H1 (cell line): Measurements from ENCODE around the gene IL1RAP. TPM values are rescaled to one million over a fixed set of nuclear protein-coding genes. Genes with fewer than 3 reads are reported as not detected.

Experiments used
- CTCF ChIA-PET: fragments of 300-600 bp; sonication (Branson Sonifier 250); formaldehyde crosslinking; loops from one replicate; lab custom pipeline; 2021; ENCODE audit not compliant: partially characterized antibody; lab: Charles Lee
- POLR2A ChIA-PET: fragments of 300-600 bp; sonication (Branson Sonifier 250); formaldehyde crosslinking; loops from one replicate; lab custom pipeline; 2021; ENCODE audit warnings: inconsistent platforms; ENCODE audit not compliant: partially characterized antibody; lab: Charles Lee
- DNase-seq, 2 experiments: peaks; one replicate each; pipeline versions ENCODE4 v3.0.0 to v3.0.0-alpha.2; 2010 to 2022; ENCODE audit warnings: low spot score in 2 of 2, low read depth in 1 of 2, mixed read lengths in 1 of 2
- FAIRE-seq: peaks from 2 replicates; lab custom pipeline; 2011; peaks lifted over from hg19 to GRCh38; lab: Jason Lieb, UNC
- H2AFZ ChIP-seq: 2 replicates; pipeline ENCODE4 v1.8.1; 2012; ENCODE audit warnings: low read length, inconsistent platforms
- H2AK5ac ChIP-seq: 2 replicates; pipeline ENCODE4 v1.6.1; 2013; ENCODE audit warnings: low read depth, low read length
- H2BK120ac ChIP-seq: replicated peaks from 2 replicates; pipeline ENCODE3; 2013; ENCODE audit warnings: low read depth, low read length, inconsistent platforms
- H2BK12ac ChIP-seq: 2 replicates; pipeline ENCODE4 v1.6.1; 2013; ENCODE audit warnings: low read depth, low read length
- H2BK15ac ChIP-seq: 2 replicates; pipeline ENCODE4 v1.6.1; 2013; ENCODE audit warnings: low read length
- H2BK20ac ChIP-seq: 2 replicates; pipeline ENCODE4 v1.6.1; 2013; ENCODE audit warnings: low read length
- H2BK5ac ChIP-seq: 2 replicates; pipeline ENCODE4 v1.6.1; 2013; ENCODE audit warnings: low read depth, low read length
- H3K14ac ChIP-seq: 2 replicates; pipeline ENCODE4 v1.6.1; 2013; ENCODE audit warnings: inconsistent platforms; ENCODE audit not compliant: insufficient read length
- H3K18ac ChIP-seq: 2 replicates; pipeline ENCODE4 v1.6.1; 2013; ENCODE audit warnings: low read length; ENCODE audit errors: extremely low read depth
- H3K23ac ChIP-seq: 2 replicates; pipeline ENCODE4 v1.6.1; 2013; ENCODE audit warnings: inconsistent platforms; ENCODE audit not compliant: insufficient read length
- H3K23me2 ChIP-seq: 2 replicates; pipeline ENCODE4 v1.6.1; 2013; ENCODE audit warnings: low read depth, low read length
- H3K27ac ChIP-seq: 2 replicates; pipeline ENCODE4 v1.6.1; 2011; ENCODE audit warnings: low read depth, low read length, inconsistent platforms
- H3K27me3 ChIP-seq, 4 experiments: replicated peaks in 1 of 4; 1 replicate in 1 of 4; 2 replicates in 3 of 4; pipeline versions ENCODE4 v1.6.1 to v1.8.1; 2011 to 2013; ENCODE audit warnings: low read length in 3 of 4, mild to moderate bottlenecking in 3 of 4, inconsistent platforms in 2 of 4, mixed read lengths in 2 of 4, moderate library complexity in 1 of 4; ENCODE audit not compliant: control insufficient read depth in 3 of 4, insufficient read depth in 3 of 4; ENCODE audit errors: extremely low read depth in 1 of 4
- H3K36me3 ChIP-seq, 4 experiments: 2 replicates each; pipeline versions ENCODE4 v1.6.1 to v1.8.1; 2011 to 2013; ENCODE audit warnings: mild to moderate bottlenecking in 4 of 4, low read length in 3 of 4, moderate library complexity in 2 of 4, control low read depth in 1 of 4, inconsistent platforms in 1 of 4; ENCODE audit not compliant: insufficient read depth in 4 of 4, control insufficient read depth in 2 of 4
- H3K4ac ChIP-seq: replicated peaks from 2 replicates; pipeline ENCODE3; 2013; ENCODE audit warnings: low read length, low read depth, mixed read lengths, inconsistent platforms; ENCODE audit not compliant: insufficient read length
- H3K4me1 ChIP-seq, 4 experiments: replicated peaks in 1 of 4; 1 replicate in 1 of 4; 2 replicates in 3 of 4; pipeline versions ENCODE4 v1.6.1 to v1.8.1; 2011 to 2013; ENCODE audit warnings: low read length in 3 of 4, inconsistent platforms in 2 of 4, mixed read lengths in 1 of 4; ENCODE audit not compliant: insufficient read depth in 4 of 4, control insufficient read depth in 3 of 4
- H3K4me2 ChIP-seq, 2 experiments: 2 replicates each; pipeline versions ENCODE4 v1.6.1 to v1.8.1; 2011 to 2013; ENCODE audit warnings: low read depth in 2 of 2, low read length in 2 of 2, control low read depth in 1 of 2, inconsistent platforms in 1 of 2, mild to moderate bottlenecking in 1 of 2; ENCODE audit not compliant: insufficient read depth in 1 of 2
- H3K4me3 ChIP-seq, 4 experiments: fragments of 200-600, 300-600 bp in 1 of 4; sonication (generic), shearing (Covaris generic), sonication (Bioruptor Twin) in 1 of 4; 2 replicates each; pipeline versions ENCODE4 v1.5.1 to v1.8.1; 2011 to 2016; ENCODE audit warnings: low read length in 4 of 4, low read depth in 3 of 4, control low read depth in 2 of 4, inconsistent platforms in 2 of 4, mild to moderate bottlenecking in 2 of 4, mixed read lengths in 1 of 4, moderate library complexity in 1 of 4; ENCODE audit not compliant: insufficient read depth in 2 of 4; ENCODE audit errors: extremely low read depth in 1 of 4
- H3K56ac ChIP-seq: replicated peaks from 2 replicates; pipeline ENCODE3; 2013; ENCODE audit warnings: low read depth, mild to moderate bottlenecking, mixed read lengths, low read length, inconsistent platforms; ENCODE audit not compliant: insufficient read length
- H3K79me1 ChIP-seq: 2 replicates; pipeline ENCODE4 v1.6.1; 2013; ENCODE audit warnings: low read depth, low read length, control low read depth
- H3K79me2 ChIP-seq, 2 experiments: 2 replicates each; pipeline versions ENCODE4 v1.6.1 to v1.8.1; 2012 to 2013; ENCODE audit warnings: low read length in 2 of 2, mild to moderate bottlenecking in 2 of 2, inconsistent platforms in 1 of 2; ENCODE audit not compliant: insufficient read depth in 2 of 2, control insufficient read depth in 1 of 2
- H3K9ac ChIP-seq, 4 experiments: replicated peaks in 1 of 4; 1 replicate in 1 of 4; 2 replicates in 3 of 4; pipeline versions ENCODE4 v1.6.1 to v1.8.1; 2011 to 2013; ENCODE audit warnings: low read depth in 3 of 4, low read length in 3 of 4, control low read depth in 2 of 4, mild to moderate bottlenecking in 2 of 4, moderate library complexity in 2 of 4, inconsistent platforms in 1 of 4; ENCODE audit errors: extremely low read depth in 1 of 4
- H3K9me3 ChIP-seq, 2 experiments: 2 replicates each; pipeline versions ENCODE4 v1.6.1 to v1.8.1; 2012 to 2013; ENCODE audit warnings: mild to moderate bottlenecking in 2 of 2, moderate library complexity in 2 of 2, control low read depth in 1 of 2, inconsistent platforms in 1 of 2, low read depth in 1 of 2, low read length in 1 of 2, mixed read lengths in 1 of 2; ENCODE audit not compliant: insufficient read depth in 2 of 2
- H4K20me1 ChIP-seq, 2 experiments: replicated peaks in 1 of 2; 2 replicates each; pipeline versions ENCODE3 to v1.8.1; 2011 to 2013; ENCODE audit warnings: inconsistent platforms in 2 of 2, low read length in 2 of 2, mild to moderate bottlenecking in 1 of 2; ENCODE audit not compliant: insufficient read depth in 2 of 2, control insufficient read depth in 1 of 2
- H4K5ac ChIP-seq: 2 replicates; pipeline ENCODE4 v1.6.1; 2013; ENCODE audit warnings: low read length, low read depth, mixed read lengths, inconsistent platforms; ENCODE audit not compliant: insufficient read length
- H4K8ac ChIP-seq: 2 replicates; pipeline ENCODE4 v1.8.0; 2013; ENCODE audit warnings: mild to moderate bottlenecking, moderate library complexity, low read length, inconsistent platforms; ENCODE audit not compliant: insufficient read depth; ENCODE audit errors: extremely low read depth
- H4K91ac ChIP-seq: replicated peaks from 2 replicates; pipeline ENCODE3; 2013; ENCODE audit warnings: low read length, mixed read lengths, inconsistent platforms; ENCODE audit not compliant: insufficient read length
- CEBPB ChIP-seq: IDR thresholded peaks from 2 replicates; pipeline ENCODE4 v1.6.1; 2012; ENCODE audit warnings: low read depth, low read length
- CREB1 ChIP-seq: IDR thresholded peaks from 2 replicates; pipeline ENCODE4 v1.6.1; 2012; ENCODE audit warnings: inconsistent platforms
- EP300 ChIP-seq, 2 experiments: IDR thresholded peaks; 1 replicate in 1 of 2; 2 replicates in 1 of 2; pipeline ENCODE4 v1.6.1; 2011 to 2012; ENCODE audit warnings: low read depth in 2 of 2, low read length in 2 of 2, mild to moderate bottlenecking in 2 of 2, borderline replicate concordance in 1 of 2, inconsistent platforms in 1 of 2, moderate library complexity in 1 of 2
- EZH2 ChIP-seq: fragments of 200-600 bp; sonication (generic); IDR thresholded peaks from 2 replicates; pipeline ENCODE4 v1.7.1; 2012; ENCODE audit warnings: low read depth, mild to moderate bottlenecking, moderate library complexity, low read length, inconsistent platforms; ENCODE audit not compliant: severe bottlenecking
- JUN ChIP-seq: IDR thresholded peaks from 2 replicates; pipeline ENCODE4 v1.6.1; 2011; ENCODE audit warnings: low read depth, mild to moderate bottlenecking, improper control_type of control experiment, low read length
- KDM4A ChIP-seq: IDR thresholded peaks from one replicate; pipeline ENCODE4 v1.7.1; 2012; ENCODE audit warnings: low read depth, mild to moderate bottlenecking, moderate library complexity, low read length, inconsistent platforms; ENCODE audit not compliant: severe bottlenecking
- RAD21 ChIP-seq, 2 experiments: IDR thresholded peaks in 1 of 2; conservative IDR thresholded peaks in 1 of 2; 2 replicates each; pipeline ENCODE4 v1.6.1; 2011; ENCODE audit warnings: low read depth in 2 of 2, low read length in 2 of 2, improper control_type of control experiment in 1 of 2, inconsistent platforms in 1 of 2, mild to moderate bottlenecking in 1 of 2, moderate library complexity in 1 of 2
- RBBP5 ChIP-seq: IDR thresholded peaks from 2 replicates; pipeline ENCODE4 v1.7.1; 2012; ENCODE audit warnings: low read depth, mild to moderate bottlenecking, inconsistent platforms, low read length, moderate library complexity, borderline replicate concordance
- SP1 ChIP-seq: IDR thresholded peaks from 2 replicates; pipeline ENCODE4 v1.6.1; 2011; ENCODE audit warnings: low read depth, low read length
- TAF1 ChIP-seq: IDR thresholded peaks from 2 replicates; pipeline ENCODE4 v1.6.1; 2011; ENCODE audit warnings: mild to moderate bottlenecking, low read depth, low read length
- TEAD4 ChIP-seq: IDR thresholded peaks from 2 replicates; pipeline ENCODE4 v1.6.1; 2012; ENCODE audit warnings: low read depth, low read length, inconsistent platforms, mixed read lengths
- WGBS, 2 experiments: shearing (Covaris generic) in 1 of 2; methylation state at CpG; one replicate each; pipeline versions ENCODE4 v1.1.6 to v1.1.7; 2013 to 2015; ENCODE audit warnings: low lambda C conversion rate in 2 of 2, mixed read lengths in 2 of 2, inconsistent platforms in 1 of 2, low coverage in 1 of 2, missing lambda C conversion rate in 1 of 2; ENCODE audit not compliant: insufficient replicate concordance in 2 of 2, insufficient coverage in 1 of 2, insufficient read length in 1 of 2; ENCODE audit errors: extremely low coverage in 1 of 2, missing lambda C conversion rate in 1 of 2; 5-methylcytosine and 5-hydroxymethylcytosine counted together
- polyA plus RNA-seq, 7 experiments: library from polyadenylated mRNA; depleted of rRNA in 3 of 7; stranded (reverse) in 5 of 7; unstranded in 2 of 7; fragments of >200 nt in 5 of 7; fragments of 200-250 nt in 2 of 7; gene quantifications; 1 replicate in 5 of 7; 2 replicates in 1 of 7; 4 replicates in 1 of 7; pipeline versions ENCODE4 v1.2.1 to v1.2.3, GENCODE V29; 2011 to 2013; ENCODE audit warnings: missing spikeins in 2 of 7, mixed read lengths in 2 of 7
- total RNA-seq: library from RNA; stranded (reverse); fragmentation: NEBNext Ultra II Directional; extraction: Animal tissue kit (Norgen Biotek cat#: 25700); gene quantifications from 2 replicates; pipeline ENCODE4 v1.2.1, GENCODE V29; 2021
- TF ChIP-seq, protein P1 (sequence below): IDR thresholded peaks from 2 replicates; pipeline ENCODE4 v1.6.1; 2012; ENCODE audit warnings: inconsistent platforms

The IL1RAP gene
- total and polyA plus RNA-seq, 2 of the 8 experiments (the other 6 are each of a cell fraction or from before 2014, with no cell fraction given): 2.4 to 3.9 TPM

DNA sequence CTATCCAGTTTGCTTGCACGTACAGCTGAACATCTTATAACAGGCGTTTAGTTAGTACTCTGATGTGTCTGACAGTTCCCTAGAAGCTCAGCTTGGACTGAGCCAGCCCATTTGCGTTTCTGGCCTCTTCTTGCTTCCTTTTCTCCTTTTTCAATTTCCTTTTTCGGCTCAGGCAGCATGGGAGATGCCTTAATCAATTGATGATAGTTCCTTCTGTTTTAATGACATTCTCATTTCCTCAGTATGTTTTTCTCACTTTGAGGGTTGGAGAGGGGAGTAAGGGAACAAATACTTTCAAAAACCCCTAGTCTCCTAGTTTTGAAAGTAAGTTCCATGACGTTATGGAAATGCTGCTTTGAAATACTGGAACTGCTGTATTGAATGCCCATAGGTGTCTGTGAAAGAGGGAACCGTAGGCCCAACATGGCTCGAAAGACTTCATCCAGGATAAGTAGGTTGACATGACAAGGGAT is 18.9 kb downstream of the IL1RAP start:
- no peak overlapping the region for H3K9ac ChIP-seq
- H2AFZ ChIP-seq: no peak overlapping the region
- TF ChIP-seq CEBPB (no peak), RBBP5 (no peak), TEAD4 (no peak), RAD21 (IDR thresholded peaks at IDR 0.05 in 1 of 2, conservative IDR thresholded peaks at IDR 0.05 in 1 of 2; ENCODE audit: low read depth in 2 of 2, low read length in 2 of 2) (no peak), EP300 (IDR thresholded peaks at IDR 0.05; ENCODE audit: borderline replicate concordance in 1 of 2, low read depth in 2 of 2, low read length in 2 of 2) (no peak), JUN (no peak), SP1 (no peak), TAF1 (no peak), CREB1 (no peak), EZH2 (no peak), KDM4A (no peak)
- TF ChIP-seq, protein P1, sequence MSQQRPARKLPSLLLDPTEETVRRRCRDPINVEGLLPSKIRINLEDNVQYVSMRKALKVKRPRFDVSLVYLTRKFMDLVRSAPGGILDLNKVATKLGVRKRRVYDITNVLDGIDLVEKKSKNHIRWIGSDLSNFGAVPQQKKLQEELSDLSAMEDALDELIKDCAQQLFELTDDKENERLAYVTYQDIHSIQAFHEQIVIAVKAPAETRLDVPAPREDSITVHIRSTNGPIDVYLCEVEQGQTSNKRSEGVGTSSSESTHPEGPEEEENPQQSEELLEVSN: no peak
- no peak overlapping the region for H3K27ac ChIP-seq
- POLR2A ChIA-PET: no interaction called here
- H2BK20ac ChIP-seq: no peak overlapping the region
- H3K4me1 ChIP-seq: no peaks in the 10 kb centered on the region
- no peaks in the 10 kb centered on the region for H3K23me2 ChIP-seq
- H3K18ac ChIP-seq: no peak overlapping the region
- no peak overlapping the region for H2BK120ac ChIP-seq
- no peak overlapping the region for H3K23ac ChIP-seq
- H3K79me2 ChIP-seq: no peaks in the 10 kb centered on the region
- no peak overlapping the region for H3K56ac ChIP-seq
- no peak overlapping the region for H2BK15ac ChIP-seq
- H2BK12ac ChIP-seq: no peak overlapping the region
- H4K5ac ChIP-seq: no peak overlapping the region
- WGBS, 2 experiments: 84% methylated on average over 7 of the region's 7 CpGs; no CpG with 5 or more reads in 1 of the 2 experiments
- CTCF ChIA-PET: no interaction called here
- H3K4ac ChIP-seq: no peak overlapping the region
- DNase-seq: no peak
- no peak for FAIRE-seq
- no peaks in the 10 kb centered on the region for H3K36me3 ChIP-seq
- H3K27me3 ChIP-seq: no peaks in the 10 kb centered on the region
- H3K4me2 ChIP-seq: no peak overlapping the region
- H3K4me3 ChIP-seq: no peak overlapping the region
- H3K14ac ChIP-seq: no peak overlapping the region
- H4K91ac ChIP-seq: no peak overlapping the region
- H4K8ac ChIP-seq: no peak overlapping the region
- no peaks in the 10 kb centered on the region for H4K20me1 ChIP-seq
- no peak overlapping the region for H2AK5ac ChIP-seq
- H3K9me3 ChIP-seq: no peaks in the 10 kb centered on the region
- no peak overlapping the region for H2BK5ac ChIP-seq
- H3K79me1 ChIP-seq: no peaks in the 10 kb centered on the region
